Naive B cell (primary cell): ENCODE measurements around the gene LAMA2. TPM values are rescaled to one million over a fixed set of nuclear protein-coding genes. Genes with fewer than 3 reads are reported as not detected.
A peak's percentile ranks its signal among the peaks of the same experiment; 100 is the strongest.

Experiments used
- ATAC-seq, 2 donors: fragments of 150-1000 bp; cut with Tn5 transposase; 2 replicates each; pipeline ENCODE4 v1.10.0; 2021; ENCODE audit warnings: low read depth in 2 of 2, mild to moderate bottlenecking in 2 of 2, moderate library complexity in 2 of 2
- DNase-seq: peaks from one replicate; pipeline ENCODE4 v3.0.0; 2022
- H3K27ac Mint-ChIP-seq, 6 donors: one replicate each; pipeline ENCODE4 v1.8.0; 2020 to 2022; ENCODE audit warnings: mild to moderate bottlenecking in 6 of 6, mixed read lengths in 6 of 6, moderate library complexity in 5 of 6, inconsistent platforms in 2 of 6
- H3K27me3 Mint-ChIP-seq, 3 donors: one replicate each; pipeline ENCODE4 v1.8.0; 2021 to 2022; ENCODE audit warnings: mixed read lengths in 3 of 3, mild to moderate bottlenecking in 1 of 3
- H3K36me3 Mint-ChIP-seq, 2 donors: one replicate each; pipeline ENCODE4 v1.8.0; 2020 to 2022; ENCODE audit warnings: mixed read lengths in 2 of 2, inconsistent platforms in 1 of 2, mild to moderate bottlenecking in 1 of 2
- H3K4me1 Mint-ChIP-seq, 3 donors: one replicate each; pipeline ENCODE4 v1.8.0; 2020 to 2022; ENCODE audit warnings: mixed read lengths in 3 of 3, inconsistent platforms in 1 of 3, mild to moderate bottlenecking in 1 of 3, moderate library complexity in 1 of 3
- H3K4me3 Mint-ChIP-seq, 8 donors: one replicate each; pipeline ENCODE4 v1.8.0; 2020 to 2022; ENCODE audit warnings: mild to moderate bottlenecking in 8 of 8, mixed read lengths in 8 of 8, moderate library complexity in 8 of 8, inconsistent platforms in 2 of 8
- H3K9me3 Mint-ChIP-seq, 7 donors: one replicate each; pipeline ENCODE4 v1.8.0; 2020 to 2022; ENCODE audit warnings: mixed read lengths in 7 of 7, mild to moderate bottlenecking in 5 of 7, inconsistent platforms in 2 of 7, moderate library complexity in 1 of 7
- polyA plus RNA-seq, 6 donors: library from polyadenylated mRNA; unstranded; fragments of 300-500 nt; fragmentation: Illumina TruSeq; gene quantifications; one replicate each; pipeline ENCODE4 v1.2.3, GENCODE V29; 2021; ENCODE audit warnings: low read depth in 6 of 6

The LAMA2 gene
- polyA plus RNA-seq, 6 donors from 2014 or later = 0.28 TPM; not detected in 5

GRCh38 chr6:128990915-128991314 is 108.0 kb downstream of the LAMA2 start:
- ATAC-seq (no peak), DNase-seq (no peak)
- Mint-ChIP-seq H3K4me1 (no peaks in the 10 kb centered on the region), H3K27me3 (no peaks in the 10 kb centered on the region), H3K36me3 (no peaks in the 10 kb centered on the region), H3K4me3 (no peak overlapping the region), H3K9me3 (peaks cover 0 to 2% (median under 1%) of the 10 kb centered on the region in 7 donors), H3K27ac (no peak overlapping the region)

- Mint-ChIP-seq H3K4me3 (no peak overlapping the region), H3K27me3 (no peaks in the 10 kb centered on the region), H3K36me3 (peaks cover 0 to 7% of the 10 kb centered on the region in 2 donors), H3K4me1 (no peaks in the 10 kb centered on the region), H3K9me3 (peaks cover 3 to 10% (median 7%) of the 10 kb centered on the region in 7 donors), H3K27ac (no peak overlapping the region)
- ATAC-seq (no peak), DNase-seq (no peak)
These were observed 110.2 kb downstream of the LAMA2 start for GRCh38 chr6:128993166-128993565.

GRCh38 chr6:128997880-128998279 is 114.9 kb downstream of the LAMA2 start:
- Mint-ChIP-seq H3K9me3 (peaks cover 4 to 12% (median 8%) of the 10 kb centered on the region in 7 donors), H3K36me3 (peaks cover 0 to 8% of the 10 kb centered on the region in 2 donors), H3K27me3 (no peaks in the 10 kb centered on the region), H3K4me1 (no peaks in the 10 kb centered on the region), H3K4me3 (no peak overlapping the region), H3K27ac (no peak overlapping the region)
- ATAC-seq (no peak), DNase-seq (no peak)

GRCh38 chr6:129006724-129007514 is 124.0 kb downstream of the LAMA2 start:
- Mint-ChIP-seq H3K36me3 (no peaks in the 10 kb centered on the region), H3K9me3 (no peaks in the 10 kb centered on the region), H3K4me1 (no peaks in the 10 kb centered on the region), H3K4me3 (peak overlapping the region in 1 of 8 donors; percentile 11), H3K27me3 (no peaks in the 10 kb centered on the region), H3K27ac (no peak overlapping the region)
- no peak for DNase-seq
- ATAC-seq = no peak

- Mint-ChIP-seq H3K9me3 (no peaks in the 10 kb centered on the region), H3K27me3 (no peaks in the 10 kb centered on the region), H3K4me3 (no peak overlapping the region), H3K36me3 (no peaks in the 10 kb centered on the region), H3K4me1 (no peaks in the 10 kb centered on the region), H3K27ac (no peak overlapping the region)
- ATAC-seq = no peak
- no peak for DNase-seq
These were observed 124.9 kb downstream of the LAMA2 start for GRCh38 chr6:129007701-129008373.

GRCh38 chr6:129008591-129008990 is 125.7 kb downstream of the LAMA2 start:
- Mint-ChIP-seq H3K4me1 (no peaks in the 10 kb centered on the region), H3K27me3 (no peaks in the 10 kb centered on the region), H3K4me3 (no peak overlapping the region), H3K9me3 (no peaks in the 10 kb centered on the region), H3K36me3 (no peaks in the 10 kb centered on the region), H3K27ac (no peak overlapping the region)
- DNase-seq (no peak), ATAC-seq (no peak)

- H3K27me3 Mint-ChIP-seq = no peaks in the 10 kb centered on the region
- H3K36me3 Mint-ChIP-seq = no peaks in the 10 kb centered on the region
- H3K4me1 Mint-ChIP-seq = no peaks in the 10 kb centered on the region
- no peak for DNase-seq
- no peak for ATAC-seq
- no peaks in the 10 kb centered on the region for H3K9me3 Mint-ChIP-seq
- H3K4me3 Mint-ChIP-seq = no peak overlapping the region
- no peak overlapping the region for H3K27ac Mint-ChIP-seq
These were observed 126.9 kb downstream of the LAMA2 start for GRCh38 chr6:129009851-129010250.

GRCh38 chr6:129014302-129014701 is 131.4 kb downstream of the LAMA2 start:
- DNase-seq (no peak), ATAC-seq (no peak)
- Mint-ChIP-seq H3K4me1 (no peaks in the 10 kb centered on the region), H3K36me3 (no peaks in the 10 kb centered on the region), H3K9me3 (peaks cover 0 to 5% (median 0%) of the 10 kb centered on the region in 7 donors), H3K4me3 (no peak overlapping the region), H3K27ac (no peak overlapping the region), H3K27me3 (no peaks in the 10 kb centered on the region)

- Mint-ChIP-seq H3K4me3 (no peak overlapping the region), H3K27me3 (no peaks in the 10 kb centered on the region), H3K27ac (no peak overlapping the region), H3K4me1 (no peaks in the 10 kb centered on the region), H3K9me3 (peaks cover 0 to 10% (median 0%) of the 10 kb centered on the region in 7 donors), H3K36me3 (no peaks in the 10 kb centered on the region)
- no peak for DNase-seq
- no peak for ATAC-seq
These were observed 132.8 kb downstream of the LAMA2 start for GRCh38 chr6:129015721-129016120.

- H3K27ac Mint-ChIP-seq = no peak overlapping the region
- H3K9me3 Mint-ChIP-seq = peaks cover 0 to 10% (median 0%) of the 10 kb centered on the region in 7 donors
- no peaks in the 10 kb centered on the region for H3K36me3 Mint-ChIP-seq
- H3K4me1 Mint-ChIP-seq = no peaks in the 10 kb centered on the region
- ATAC-seq = no peak
- DNase-seq = no peak
- H3K27me3 Mint-ChIP-seq = no peaks in the 10 kb centered on the region
- H3K4me3 Mint-ChIP-seq = no peak overlapping the region
These were observed 133.9 kb downstream of the LAMA2 start for GRCh38 chr6:129016844-129017243.

GRCh38 chr6:129022011-129022553 is 139.1 kb downstream of the LAMA2 start:
- Mint-ChIP-seq H3K36me3 (no peaks in the 10 kb centered on the region), H3K27ac (no peak overlapping the region), H3K9me3 (peaks cover 0 to 10% (median 0%) of the 10 kb centered on the region in 7 donors), H3K4me1 (no peaks in the 10 kb centered on the region), H3K27me3 (no peaks in the 10 kb centered on the region), H3K4me3 (no peak overlapping the region)
- no peak for ATAC-seq
- no peak for DNase-seq

- no peaks in the 10 kb centered on the region for H3K4me1 Mint-ChIP-seq
- H3K36me3 Mint-ChIP-seq = no peaks in the 10 kb centered on the region
- no peak for ATAC-seq
- no peak overlapping the region for H3K27ac Mint-ChIP-seq
- no peak for DNase-seq
- H3K4me3 Mint-ChIP-seq = no peak overlapping the region
- H3K9me3 Mint-ChIP-seq = no peaks in the 10 kb centered on the region
- H3K27me3 Mint-ChIP-seq = no peaks in the 10 kb centered on the region
These were observed 143.7 kb downstream of the LAMA2 start for GRCh38 chr6:129026601-129027000.

- Mint-ChIP-seq H3K27me3 (no peaks in the 10 kb centered on the region), H3K36me3 (no peaks in the 10 kb centered on the region), H3K27ac (no peak overlapping the region), H3K4me3 (no peak overlapping the region), H3K4me1 (no peaks in the 10 kb centered on the region), H3K9me3 (peaks cover 0 to 9% (median 0%) of the 10 kb centered on the region in 7 donors)
- ATAC-seq (no peak), DNase-seq (no peak)
These were observed 146.8 kb downstream of the LAMA2 start for GRCh38 chr6:129029778-129030177.

- Mint-ChIP-seq H3K4me1 (no peaks in the 10 kb centered on the region), H3K36me3 (no peaks in the 10 kb centered on the region), H3K9me3 (peaks cover 0 to 9% (median 0%) of the 10 kb centered on the region in 7 donors), H3K27ac (no peak overlapping the region), H3K4me3 (no peak overlapping the region), H3K27me3 (no peaks in the 10 kb centered on the region)
- no peak for DNase-seq
- no peak for ATAC-seq
These were observed 147.3 kb downstream of the LAMA2 start for GRCh38 chr6:129030215-129030614.
